GM12878 (cell line): ENCODE results near the gene PLSCR4. TPM values are rescaled to one million over a fixed set of nuclear protein-coding genes. Genes with fewer than 3 reads are reported as not detected.

Source experiments
- ATAC-seq: fragments of 200-7000 bp; cut with Tn5 transposase; 3 replicates; pipeline ENCODE4 v1.9.1; 2020; ENCODE audit warnings: mild to moderate bottlenecking, moderate library complexity
- BruUV-seq: library from RNA; stranded (reverse); fragments of 400-500 nt; replicated peaks from 2 replicates; lab custom pipeline; 2021; lab: Mats Ljungman, UMichigan
- CTCF ChIA-PET: fragments of 300-600 bp; sonication (Branson Sonifier 250); formaldehyde crosslinking; extraction: SDS; loops from one replicate; lab custom pipeline; 2021; ENCODE audit warnings: inconsistent platforms; lab: Yijun Ruan, JAX
- POLR2A ChIA-PET: fragments of 350-600 bp; formaldehyde crosslinking; extraction: SDS; loops from one replicate; lab custom pipeline; 2021; ENCODE audit warnings: inconsistent platforms; lab: Charles Lee
- RAD21 ChIA-PET: fragments of 300-600 bp; sonication (Branson Sonifier 250); formaldehyde crosslinking; loops from one replicate; lab custom pipeline; 2023; ENCODE audit warnings: antibody characterized with exemption; ENCODE audit not compliant: unreplicated experiment; lab: Charles Lee
- SMC1A ChIA-PET: fragments of 300-600 bp; sonication (Branson Sonifier 250); formaldehyde crosslinking; loops from one replicate; lab custom pipeline; 2023; ENCODE audit not compliant: unreplicated experiment, uncharacterized antibody; lab: Charles Lee
- DNase-seq: peaks from one replicate; pipeline ENCODE4 v3.0.0-alpha.2; 2011; ENCODE audit warnings: low read depth, low spot score
- FAIRE-seq: peaks from 3 replicates; lab custom pipeline; 2011; peaks lifted over from hg19 to GRCh38; lab: Jason Lieb, UNC
- H2AFZ ChIP-seq: 2 replicates; pipeline ENCODE4 v1.6.0; 2011; ENCODE audit warnings: low read depth, low read length, control low read depth; ENCODE audit not compliant: control insufficient read depth
- H3K27ac ChIP-seq: 2 replicates; pipeline ENCODE4 v1.5.1; 2011; ENCODE audit warnings: control low read depth; ENCODE audit not compliant: control insufficient read depth, insufficient read depth
- H3K27me3 ChIP-seq, 2 experiments: replicated peaks in 1 of 2; 2 replicates each; pipeline versions ENCODE4 v1.6.0 to v1.6.1; 2011; ENCODE audit warnings: low read length in 1 of 2; ENCODE audit not compliant: control insufficient read depth in 2 of 2, insufficient read depth in 2 of 2
- H3K36me3 ChIP-seq, 2 experiments: 2 replicates each; pipeline ENCODE4 v1.5.1; 2011; ENCODE audit warnings: low read length in 1 of 2; ENCODE audit not compliant: control insufficient read depth in 2 of 2, insufficient read depth in 2 of 2
- H3K4me1 ChIP-seq: 2 replicates; pipeline ENCODE4 v1.6.1; 2011; ENCODE audit warnings: mild to moderate bottlenecking, low read length, moderate library complexity, mixed read lengths; ENCODE audit not compliant: control insufficient read depth, insufficient read depth
- H3K4me2 ChIP-seq: 2 replicates; pipeline ENCODE4 v1.6.0; 2011; ENCODE audit warnings: control low read depth; ENCODE audit not compliant: control insufficient read depth, insufficient read depth
- H3K4me3 ChIP-seq: fragments of 200-600 bp; sonication (generic); 2 replicates; pipeline ENCODE4 v1.5.1; 2016
- H3K79me2 ChIP-seq: 2 replicates; pipeline ENCODE4 v1.6.0; 2011; ENCODE audit warnings: low read length; ENCODE audit not compliant: control insufficient read depth, insufficient read depth
- H3K9ac ChIP-seq: 2 replicates; pipeline ENCODE4 v1.8.0; 2011; ENCODE audit warnings: low read length, control low read depth, mixed read lengths; ENCODE audit not compliant: control insufficient read depth, insufficient read depth
- H3K9me3 ChIP-seq: replicated peaks from 3 replicates; pipeline ENCODE4 v1.5.1; 2011; ENCODE audit warnings: mild to moderate bottlenecking, low read length; ENCODE audit not compliant: control insufficient read depth, insufficient read depth
- H4K20me1 ChIP-seq: 2 replicates; pipeline ENCODE4 v1.6.0; 2011; ENCODE audit not compliant: control insufficient read depth, insufficient read depth
- E2F4 ChIP-seq: IDR thresholded peaks from 2 replicates; pipeline ENCODE4 v1.6.1; 2012; ENCODE audit warnings: low read depth, low read length, improper control_type of control experiment
- HDGF ChIP-seq: fragments of 450-650 bp; IDR thresholded peaks from 2 replicates; pipeline ENCODE4 v1.6.1; 2016; ENCODE audit warnings: antibody characterized with exemption
- NFYA ChIP-seq: IDR thresholded peaks from 2 replicates; pipeline ENCODE4 v1.6.1; 2011; ENCODE audit warnings: low read depth, mild to moderate bottlenecking, low read length, improper control_type of control experiment, borderline replicate concordance
- PML ChIP-seq: IDR thresholded peaks from 2 replicates; pipeline ENCODE4 v1.6.1; 2012; ENCODE audit warnings: low read length, inconsistent platforms
- SUPT20H ChIP-seq: IDR thresholded peaks from 2 replicates; pipeline ENCODE4 v1.6.1; 2011; ENCODE audit warnings: low read depth, mild to moderate bottlenecking, low read length, moderate library complexity, borderline replicate concordance; ENCODE audit not compliant: control insufficient read depth
- ZBED1 ChIP-seq: IDR thresholded peaks from 2 replicates; pipeline ENCODE4 v1.6.1; 2016; ENCODE audit warnings: borderline replicate concordance
- ZNF24 ChIP-seq: fragments of 450-650 bp; IDR thresholded peaks from 2 replicates; pipeline ENCODE4 v1.6.1; 2017; ENCODE audit warnings: antibody characterized with exemption, mild to moderate bottlenecking
- WGBS: methylation state at CpG from one replicate; pipeline ENCODE4 v1.1.6; 2016; ENCODE audit warnings: low lambda C conversion rate; ENCODE audit not compliant: insufficient replicate concordance, insufficient coverage; ENCODE audit errors: missing lambda C conversion rate; 5-methylcytosine and 5-hydroxymethylcytosine counted together
- in situ Hi-C: fragments of 300-500 bp; cut with MboI; formaldehyde crosslinking; loops from 9 replicates; pipeline ENCODE4 v1.14.3; 2018; ENCODE audit warnings: mixed read lengths
- intact Hi-C: fragments of 100-400 bp; cut with micrococcal nuclease; formaldehyde crosslinking; loops from one replicate; pipeline ENCODE4 v1.14.2; 2022; ENCODE audit not compliant: unreplicated experiment
- polyA plus RNA-seq, 11 experiments: library from polyadenylated mRNA; depleted of rRNA in 4 of 11; unstranded in 6 of 11; stranded (reverse) in 5 of 11; fragments of >200 nt; fragmentation: Nextera tagmentation in 4 of 11; fragmentation: Illumina TruSeq in 1 of 11; extraction: Ambion mirVana in 4 of 11; extraction: Trizol in 1 of 11; gene quantifications; 1 replicate in 1 of 11; 2 replicates in 10 of 11; pipeline versions ENCODE4 v1.2.1 to v1.2.3, GENCODE V29; 2011 to 2016; ENCODE audit warnings: inconsistent platforms in 2 of 11, missing spikeins in 2 of 11, low read depth in 1 of 11
- total RNA-seq, 4 experiments: library from RNA; depleted of rRNA in 3 of 4; stranded (reverse); fragments of >200 nt in 3 of 4; fragmentation: Illumina TruSeq in 1 of 4; extraction: Trizol in 1 of 4; gene quantifications; 2 replicates each; pipeline versions ENCODE4 v1.2.1 to v1.2.3, GENCODE V29; 2013 to 2021

Gene PLSCR4
- total and polyA plus RNA-seq, 10 of the 15 experiments (the other 5 are each of a cell fraction or from before 2014, with no cell fraction given): 0.02 TPM; not detected in 9

DNA sequence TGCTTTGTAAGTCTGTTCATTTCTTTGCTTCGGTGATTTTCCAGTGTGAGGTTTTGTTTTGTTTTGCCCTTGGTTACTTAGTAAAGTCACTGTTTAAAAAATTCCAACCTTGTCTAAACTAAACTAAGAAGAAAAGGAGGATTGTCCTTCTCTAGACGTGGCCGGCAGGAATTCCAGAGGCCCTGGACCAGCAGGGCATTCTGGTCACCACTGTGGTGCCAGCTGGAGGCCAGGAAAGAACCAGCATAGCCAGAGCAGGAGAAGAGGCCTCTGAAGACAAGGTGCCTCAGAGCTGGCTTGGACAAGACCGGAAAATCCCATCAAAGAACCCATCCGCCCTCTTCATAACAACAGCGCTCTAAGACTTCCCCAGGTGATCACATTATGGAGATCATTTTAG, 98.1 kb downstream of the PLSCR4 start:
- Histone ChIP-seq H3K4me2 (no peak overlapping the region), H3K4me1 (no peaks in the 10 kb centered on the region), H2AFZ (no peak overlapping the region), H3K27me3 (no peaks in the 10 kb centered on the region)
- BruUV-seq: no TSS peak
- RAD21 ChIA-PET: no interaction called here
- POLR2A ChIA-PET: no interaction called here
- FAIRE-seq: no peak
- TF ChIP-seq NFYA (no peak), E2F4 (no peak), ZNF24 (no peak), PML (no peak), SUPT20H (no peak), HDGF (no peak), ZBED1 (no peak)
- TF ChIP-seq, all 136 proteins: peak for 0
- Histone ChIP-seq H3K4me3 (no peak overlapping the region), H3K36me3 (no peaks in the 10 kb centered on the region), H3K9me3 (no peaks in the 10 kb centered on the region), H3K27ac (no peak overlapping the region), H3K9ac (no peak overlapping the region), H3K79me2 (no peaks in the 10 kb centered on the region), H4K20me1 (no peaks in the 10 kb centered on the region)
- 36% methylated on average over 6 of the region's 6 CpGs for WGBS
- CTCF ChIA-PET: no interaction called here
- ATAC-seq (no peak; the same call in 2 of the 3 replicates), DNase-seq (no peak)
- in situ Hi-C loops: no loop called here
- SMC1A ChIA-PET: interaction anchor here (0.6 kb wide), 1 partner anchor 841 kb away, joined by 4 read pairs; no protein-coding TSS in a partner anchor
- intact Hi-C loops: no loop called here
